ENCODE results near the gene CALHM4.

The CALHM4 gene

DNA sequence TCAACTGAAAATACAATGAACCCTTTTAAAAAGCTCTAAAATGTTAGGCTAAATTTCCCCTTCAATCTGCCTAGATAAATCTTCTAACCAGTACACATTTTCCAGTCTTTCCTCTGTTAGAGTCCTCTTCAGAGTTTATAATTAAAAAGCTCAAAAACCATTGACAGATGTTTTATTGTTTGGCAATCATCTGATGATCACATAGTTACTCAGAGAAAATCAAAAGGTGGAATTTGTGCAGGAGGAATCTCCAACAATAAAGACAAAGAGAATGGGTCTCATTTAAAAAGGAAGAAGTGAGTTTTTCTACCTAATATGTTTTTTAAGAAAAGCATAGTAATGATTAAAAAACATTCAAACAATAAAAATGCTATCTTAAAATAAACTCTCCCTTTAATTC lies 11.1 kb upstream of the CALHM4 start:
- no peak for DNase-seq (ENCODE audit: low spot score)

GRCh38 chr6:116543149-116543548 lies 10.4 kb upstream of the CALHM4 start:
- no peak for DNase-seq (ENCODE audit: low spot score)

DNA sequence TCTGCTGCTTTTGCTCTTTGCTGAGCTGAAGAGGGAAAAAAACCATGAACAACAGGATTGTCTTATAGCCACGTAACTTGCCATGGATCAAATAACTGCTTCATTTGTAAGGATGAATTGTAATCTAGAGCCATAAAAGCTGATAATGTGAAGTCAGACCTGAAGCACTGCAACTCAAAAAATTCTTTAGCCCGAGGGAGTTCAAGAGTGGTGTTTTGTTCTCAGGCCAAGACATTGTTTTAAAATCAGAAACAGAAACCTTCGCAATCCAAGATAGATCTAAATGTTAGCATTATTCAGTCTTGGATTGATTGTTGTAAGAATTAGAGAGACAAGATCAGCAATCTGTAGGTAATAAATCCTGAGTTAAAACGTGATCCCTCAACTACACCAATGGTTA lies 7.9 kb upstream of the CALHM4 start, which contains the start of gene TRAPPC3L:
Gene TRAPPC3L (minus strand): TSS at position 34 of the 400 bp plus-strand sequence. CDS start 170 bp downstream, outside the sequence.
- DNase-seq (ENCODE audit: low spot score) = no peak

DNA sequence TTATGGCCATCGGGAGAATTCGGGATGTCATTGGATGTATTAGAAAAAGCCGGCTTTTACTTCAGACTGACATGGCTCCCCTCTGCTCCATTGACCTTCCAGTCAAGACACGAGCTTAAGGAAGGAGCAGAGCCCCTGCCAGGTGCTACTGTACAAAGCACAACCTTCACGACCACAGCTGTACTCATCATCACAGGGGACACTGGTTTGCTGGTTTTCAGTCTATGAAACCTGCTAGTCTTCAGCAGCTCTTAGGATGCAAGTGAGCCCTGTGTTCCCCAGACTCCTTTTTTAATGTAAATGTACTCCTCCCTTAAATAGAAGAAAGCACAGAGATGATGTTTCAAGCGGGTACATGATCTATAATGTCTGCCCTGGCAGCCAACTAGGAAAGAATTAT lies 6.2 kb upstream of the CALHM4 start:
- no peak for DNase-seq (ENCODE audit: low spot score)

GRCh38 chr6:116550796-116551195 lies 2.8 kb upstream of the CALHM4 start:
- DNase-seq (ENCODE audit: low spot score) = no peak

DNA sequence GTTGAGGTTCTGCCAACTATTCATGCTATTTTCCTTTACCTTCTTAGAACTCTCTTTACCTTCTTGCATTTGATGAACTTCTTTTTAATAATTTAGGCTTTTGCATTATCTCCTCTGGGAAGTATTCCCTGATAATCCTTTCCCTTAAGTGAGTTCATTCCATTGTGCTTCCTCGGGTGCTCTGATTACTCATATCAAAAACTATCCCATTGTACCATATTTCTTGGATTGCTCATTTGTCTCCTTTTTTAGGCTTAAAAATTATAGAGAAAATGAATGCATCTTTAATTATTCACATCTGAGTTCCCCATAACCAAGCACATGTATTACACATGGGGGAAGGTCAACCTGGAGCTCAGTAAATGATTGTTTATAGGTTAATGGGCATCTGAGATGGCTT lies 2.5 kb downstream of the CALHM4 start:
- no peak for DNase-seq (ENCODE audit: low spot score)

DNA sequence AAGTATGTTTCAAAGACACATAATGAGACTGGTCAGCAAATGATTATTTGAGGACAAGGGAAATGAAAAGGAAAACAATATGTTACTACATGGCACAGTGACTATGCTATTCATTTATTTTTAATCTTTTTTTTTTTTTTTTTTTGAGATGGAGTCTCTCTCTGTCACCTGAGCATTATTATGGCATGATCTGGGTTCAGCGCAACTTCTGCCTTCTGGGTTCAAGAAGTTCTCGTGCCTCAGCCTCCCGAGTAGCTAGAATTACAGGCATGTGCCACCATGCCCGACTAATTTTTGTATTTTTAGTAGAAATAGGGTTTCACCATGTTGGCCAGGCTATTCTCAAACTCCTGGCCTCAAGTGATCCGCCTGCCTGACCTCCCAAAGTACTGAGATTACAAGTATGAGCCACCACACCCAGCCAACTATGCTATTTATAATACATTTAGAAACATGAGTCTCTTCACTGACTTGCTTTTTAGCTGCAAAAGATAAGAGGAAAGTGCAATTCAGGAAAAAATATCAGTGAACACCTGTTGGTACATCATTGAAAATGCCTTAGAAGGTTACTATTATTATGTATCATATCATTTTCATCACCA lies 3.4 kb downstream of the CALHM4 start:
- no peak for DNase-seq (ENCODE audit: low spot score)

- no peak for DNase-seq (ENCODE audit: low spot score)
Observed at GRCh38 chr6:116557893-116558292, 4.3 kb downstream of the CALHM4 start.

- DNase-seq (ENCODE audit: low spot score) = no peak
Observed at GRCh38 chr6:116560130-116560529, 6.6 kb downstream of the CALHM4 start.

- peak; percentile 79 for DNase-seq (ENCODE audit: low spot score)
Observed at GRCh38 chr6:116561377-116562018, 7.9 kb downstream of the CALHM4 start.

DNA sequence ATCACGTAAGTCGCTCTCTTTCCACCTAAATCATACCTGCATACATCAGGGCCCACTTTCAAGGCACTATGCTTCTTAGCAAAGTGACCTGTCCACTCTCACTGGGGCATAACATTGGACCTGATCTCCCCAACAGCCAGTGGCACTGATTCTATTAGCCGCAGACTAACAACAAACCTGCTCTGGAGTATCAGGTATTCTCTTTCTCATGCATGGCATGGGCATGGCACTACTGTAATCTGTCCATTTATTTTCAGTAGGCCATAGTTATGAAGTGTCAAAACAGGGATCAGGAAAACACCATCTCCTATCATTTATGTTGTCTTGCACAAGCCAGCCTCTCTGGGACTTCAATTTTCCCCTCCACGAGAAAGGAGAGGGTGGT lies 8.5 kb downstream of the CALHM4 start:
- no peak for DNase-seq (ENCODE audit: low spot score)

DNA sequence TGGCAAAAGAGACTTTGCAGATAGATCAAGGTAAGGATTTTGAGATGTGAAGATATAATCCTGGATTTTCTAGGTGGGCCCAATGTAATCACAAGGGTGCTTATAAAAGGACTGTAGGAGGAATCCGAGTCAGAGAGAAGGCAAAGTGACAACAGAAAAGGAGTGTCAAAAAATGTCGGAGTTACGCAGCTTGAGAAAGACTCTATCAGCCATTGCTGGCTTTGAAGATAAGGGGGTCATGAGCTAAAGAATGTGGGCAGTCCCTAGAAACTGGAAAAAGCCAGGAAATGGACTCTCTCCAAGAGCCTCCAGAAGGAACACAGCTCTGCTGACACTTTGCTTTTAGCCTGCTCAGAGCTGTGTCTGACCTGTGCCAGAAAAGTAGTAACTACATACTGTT lies 9.1 kb downstream of the CALHM4 start:
- DNase-seq (ENCODE audit: low spot score) = no peak

GRCh38 chr6:116563830-116564229 lies 10.3 kb downstream of the CALHM4 start:
- DNase-seq (ENCODE audit: low spot score) = no peak

DNA sequence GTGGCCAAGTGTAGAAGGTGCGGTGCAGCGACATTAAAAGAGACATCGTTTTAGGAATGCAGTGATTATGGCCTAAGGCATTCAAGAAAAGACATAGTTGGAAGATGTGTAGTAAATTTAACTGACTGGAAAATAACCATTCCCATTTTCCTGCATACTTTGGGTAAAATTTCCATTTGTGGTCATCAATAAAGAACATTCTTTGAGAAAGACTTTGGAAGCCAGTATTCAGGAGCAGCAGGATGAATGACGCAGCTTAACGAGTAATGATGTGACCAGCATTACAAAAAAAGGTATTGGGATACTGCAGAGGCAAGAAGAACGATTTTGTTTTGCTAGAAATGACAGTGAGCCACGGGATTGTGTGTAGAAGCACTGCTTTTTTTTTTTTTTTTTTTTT lies 10.8 kb downstream of the CALHM4 start:
- no peak for DNase-seq (ENCODE audit: low spot score)

DNA sequence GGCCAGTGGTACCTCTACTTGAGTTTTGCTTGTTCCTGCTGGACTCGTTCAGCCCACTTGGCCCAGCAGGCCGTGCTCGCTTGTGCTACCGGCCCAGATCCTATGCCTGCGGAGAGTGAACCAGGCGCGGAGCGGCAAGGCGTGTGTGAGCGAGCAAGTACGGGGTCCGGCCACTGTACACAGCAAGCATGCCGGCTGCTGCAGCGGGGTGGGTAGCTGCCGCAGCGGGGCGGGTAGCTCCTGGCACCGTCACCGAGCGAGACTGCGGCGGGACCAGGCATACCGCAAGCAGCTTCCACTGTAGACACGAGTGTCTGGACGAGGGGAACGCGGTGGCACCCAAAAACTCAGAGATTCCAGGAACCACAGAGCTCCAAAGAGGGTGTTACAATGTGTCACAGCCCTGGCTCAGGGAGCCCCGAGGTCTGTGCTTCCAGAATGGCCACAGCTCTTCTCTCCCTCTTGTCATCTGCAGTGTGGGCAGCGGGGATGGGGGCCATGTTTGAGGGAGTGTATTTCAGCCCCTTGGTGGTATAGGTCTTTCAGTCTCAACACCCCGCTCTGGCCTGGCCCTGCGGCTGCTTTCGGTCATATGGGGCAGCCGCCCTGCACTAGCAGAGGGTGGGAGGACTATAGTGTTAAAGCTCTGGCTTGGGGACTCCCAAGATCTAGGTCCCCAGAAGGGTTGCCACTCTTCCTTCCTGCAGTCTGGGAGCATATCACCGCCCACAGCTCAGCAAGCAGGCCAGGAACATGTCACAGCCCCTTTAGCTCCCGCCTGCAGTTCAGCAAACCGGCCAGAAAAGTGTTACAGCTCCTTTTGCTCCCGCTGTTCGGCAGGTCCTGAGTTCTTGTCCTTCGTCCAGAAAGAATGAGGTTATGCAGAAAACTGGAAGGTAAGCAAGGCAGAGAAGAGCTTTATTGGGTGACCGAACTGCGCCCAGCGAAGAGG lies 11.6 kb downstream of the CALHM4 start:
- DNase-seq (ENCODE audit: low spot score) = no peak

- no peak for DNase-seq (ENCODE audit: low spot score)
Observed at GRCh38 chr6:116568111-116568510, 14.6 kb downstream of the CALHM4 start.

DNA sequence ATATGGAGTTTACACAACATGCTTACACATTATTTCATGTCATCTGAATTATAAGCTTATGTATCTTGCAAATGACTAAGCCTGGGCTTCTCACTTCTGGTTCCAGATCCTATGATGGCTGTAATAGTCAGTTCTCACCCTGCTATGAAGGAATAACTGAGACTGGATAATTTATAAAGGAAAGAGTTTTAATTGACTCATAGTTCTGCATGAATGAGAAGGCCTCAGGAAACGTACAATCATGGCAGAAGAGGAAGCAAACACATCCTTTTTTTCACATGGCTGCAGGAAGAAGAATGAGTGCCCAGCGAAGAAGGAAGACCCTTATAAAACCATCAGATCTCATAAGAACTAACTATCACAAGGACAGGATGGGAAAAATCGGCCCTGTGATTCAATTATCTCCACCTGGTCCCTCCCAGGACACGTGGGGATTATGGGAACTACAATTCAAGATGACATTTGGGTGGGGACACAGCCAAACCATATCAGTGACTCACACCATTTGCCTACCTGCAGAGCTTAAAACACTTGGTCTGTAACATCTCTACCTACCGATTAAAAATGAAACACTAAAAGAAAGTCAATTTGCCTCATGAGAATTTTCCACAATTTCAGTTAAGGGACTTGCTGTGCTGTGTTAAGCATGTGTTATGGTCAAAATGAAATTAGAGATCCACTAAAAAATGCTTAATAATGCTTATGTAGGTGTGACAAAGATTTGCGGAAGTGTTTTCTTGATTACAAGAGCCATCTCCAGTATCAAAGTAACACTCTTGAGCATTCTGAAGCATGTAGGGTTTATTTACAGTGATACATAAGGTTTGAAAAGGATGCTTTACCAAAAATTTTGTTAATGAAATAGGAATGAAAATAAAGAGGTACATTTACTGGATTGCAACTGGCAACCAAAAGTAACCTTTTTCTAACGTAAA lies 15.5 kb downstream of the CALHM4 start:
- no peak for DNase-seq (ENCODE audit: low spot score)

- DNase-seq (ENCODE audit: low spot score) = peak; percentile 99
Observed at GRCh38 chr6:116570856-116571682, 17.5 kb downstream of the CALHM4 start, which contains the start of gene RWDD1. Gene RWDD1, plus strand, starts transcription at chr6:116571504. Its CDS starts 79 bp downstream, at chr6:116571583.

DNA sequence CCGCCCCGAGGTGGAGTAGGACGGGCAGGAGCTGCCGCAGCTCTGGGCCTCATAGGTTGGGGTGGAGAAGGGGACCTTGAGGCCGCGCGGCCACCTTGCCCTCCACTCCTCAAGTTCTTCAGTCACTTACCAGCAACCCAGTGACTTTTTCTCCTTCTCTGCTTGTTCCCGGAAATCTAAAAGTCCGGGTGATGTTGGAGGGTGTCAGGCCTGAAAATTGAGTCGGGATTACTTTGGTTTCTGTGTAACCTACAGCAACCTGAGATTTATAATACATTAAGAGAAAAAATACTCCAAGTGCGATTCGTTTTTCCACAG lies 18.1 kb downstream of the CALHM4 start:
- no peak for DNase-seq (ENCODE audit: low spot score)

GRCh38 chr6:116572162-116572561 lies 18.6 kb downstream of the CALHM4 start:
- peak; percentile 69 for DNase-seq (ENCODE audit: low spot score)

DNA sequence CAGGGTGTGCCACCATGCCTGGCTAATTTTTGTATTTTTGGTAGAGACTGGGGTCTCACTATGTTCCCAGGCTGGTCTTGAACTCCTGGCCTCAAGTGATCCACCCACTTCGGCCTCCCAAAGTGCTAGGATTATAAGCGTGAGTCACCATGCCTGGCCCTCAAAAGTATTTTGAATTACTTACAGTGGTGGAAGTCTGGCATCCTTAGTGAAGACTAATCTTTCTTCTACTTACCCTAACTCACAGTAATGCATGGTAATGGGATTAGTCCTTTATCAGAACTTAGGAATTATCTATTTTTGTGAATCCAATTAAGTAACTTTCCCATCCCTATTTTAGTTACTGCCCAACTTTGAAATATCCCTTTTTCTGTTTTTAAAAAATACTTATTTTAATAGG lies 21.7 kb downstream of the CALHM4 start:
- no peak for DNase-seq (ENCODE audit: low spot score)
